ENCODE results near the gene NR2F6. TPM values are rescaled to one million over a fixed set of nuclear protein-coding genes. Genes with fewer than 3 reads are reported as not detected.

The NR2F6 gene
- total RNA-seq, 1 experiment from 2014 or later, result 134 TPM

GRCh38 chr19:17263712-17264640 lies 18.3 kb upstream of the NR2F6 start:
- H3K9ac ChIP-seq (ENCODE audit: extremely low read depth, insufficient read length, low read length), result peak overlapping the region; percentile 40
- peak overlapping the region; percentile 34 to 61; a peak in 4 of 5 replicates for H3K4me3 Mint-ChIP-seq
- H2AFZ ChIP-seq (ENCODE audit: low read length), result no peak overlapping the region

More at GRCh38 chr19:17263712-17264640, 18.3 kb upstream of the NR2F6 start:
- Histone ChIP-seq H3K4ac (ENCODE audit: low read depth, low read length) (peak overlapping the region; percentile 59), H3K18ac (ENCODE audit: insufficient read length, low read depth, low read length) (peak overlapping the region; percentile 72), H3K23me2 (ENCODE audit: insufficient read length, low read depth, low read length, poor library complexity, severe bottlenecking) (peaks cover 5% of the 10 kb centered on the region), H3K79me1 (ENCODE audit: insufficient read depth, low read depth, low read length, poor library complexity, severe bottlenecking) (peaks cover 10% of the 10 kb centered on the region), H3T11ph (ENCODE audit: low read length) (no peak overlapping the region), H3K4me1 (ENCODE audit: insufficient read depth, low read length) (peaks cover 4% of the 10 kb centered on the region; the same call in 1 of the 2 replicates), H3K14ac (ENCODE audit: insufficient read depth, low read length) (no peak overlapping the region), H3K79me2 (ENCODE audit: insufficient read depth, low read length) (no peaks in the 10 kb centered on the region), H2AK5ac (ENCODE audit: insufficient read length, low read length) (peak overlapping the region; percentile 25), H2BK15ac (ENCODE audit: low read depth, low read length) (no peak overlapping the region), H3K27ac (ENCODE audit: insufficient read length, low read depth, low read length) (peak overlapping the region; percentile 53), H3K56ac (ENCODE audit: insufficient read length, low read depth, low read length) (no peak overlapping the region), H2BK12ac (ENCODE audit: insufficient read length, low read depth, low read length) (peak overlapping the region; percentile 69), H4K5ac (ENCODE audit: insufficient read length, low read depth, low read length) (peak overlapping the region; percentile 34), H3K4me2 (ENCODE audit: insufficient read depth, insufficient read length, low read length) (peak overlapping the region; percentile 16), H3K23ac (ENCODE audit: insufficient read length, low read depth, low read length) (no peak overlapping the region), H2BK20ac (ENCODE audit: low read depth, low read length, poor library complexity, severe bottlenecking) (no peak overlapping the region), H2BK5ac (ENCODE audit: insufficient read length, low read length) (no peak overlapping the region), H4K91ac (ENCODE audit: insufficient read length, low read depth, low read length) (peak overlapping the region; percentile 78), H4K8ac (replicated peaks; ENCODE audit: insufficient read length, low read depth, low read length) (no peak overlapping the region), H2BK120ac (ENCODE audit: low read depth, low read length, poor library complexity, severe bottlenecking) (no peak overlapping the region), H3K27me3 (ENCODE audit: insufficient read depth, low read length) (no peaks in the 10 kb centered on the region), H4K20me1 (ENCODE audit: control insufficient read depth, insufficient read depth, insufficient read length) (no peaks in the 10 kb centered on the region), H3K9me3 (ENCODE audit: control insufficient read depth, low read depth, low read length) (peaks cover 10% of the 10 kb centered on the region)
- Mint-ChIP-seq H3K4me1 (peaks cover 18 to 33% of the 10 kb centered on the region in 2 experiments), H3K27ac (peak overlapping the region; percentile 95 to 99 (median 96)), H3K27me3 (ENCODE audit: low read depth) (peaks cover 1% of the 10 kb centered on the region), H3K36me3 (ENCODE audit: insufficient read depth in 1 of 3, low read depth in 3 of 3) (peaks cover 2 to 10% (median 4%) of the 10 kb centered on the region in 3 experiments; a peak in 6 of 7 replicates), H3K9me3 (no peaks in the 10 kb centered on the region; a peak in 1 of 5 replicates)
- TF ChIP-seq, protein P1, sequence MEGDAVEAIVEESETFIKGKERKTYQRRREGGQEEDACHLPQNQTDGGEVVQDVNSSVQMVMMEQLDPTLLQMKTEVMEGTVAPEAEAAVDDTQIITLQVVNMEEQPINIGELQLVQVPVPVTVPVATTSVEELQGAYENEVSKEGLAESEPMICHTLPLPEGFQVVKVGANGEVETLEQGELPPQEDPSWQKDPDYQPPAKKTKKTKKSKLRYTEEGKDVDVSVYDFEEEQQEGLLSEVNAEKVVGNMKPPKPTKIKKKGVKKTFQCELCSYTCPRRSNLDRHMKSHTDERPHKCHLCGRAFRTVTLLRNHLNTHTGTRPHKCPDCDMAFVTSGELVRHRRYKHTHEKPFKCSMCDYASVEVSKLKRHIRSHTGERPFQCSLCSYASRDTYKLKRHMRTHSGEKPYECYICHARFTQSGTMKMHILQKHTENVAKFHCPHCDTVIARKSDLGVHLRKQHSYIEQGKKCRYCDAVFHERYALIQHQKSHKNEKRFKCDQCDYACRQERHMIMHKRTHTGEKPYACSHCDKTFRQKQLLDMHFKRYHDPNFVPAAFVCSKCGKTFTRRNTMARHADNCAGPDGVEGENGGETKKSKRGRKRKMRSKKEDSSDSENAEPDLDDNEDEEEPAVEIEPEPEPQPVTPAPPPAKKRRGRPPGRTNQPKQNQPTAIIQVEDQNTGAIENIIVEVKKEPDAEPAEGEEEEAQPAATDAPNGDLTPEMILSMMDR (conservative IDR thresholded peaks at IDR 0.05), result no peak
- no CpG with 5 or more reads among the region's 23 CpGs for WGBS (ENCODE audit: extremely low coverage, insufficient read length, low lambda C conversion rate)
- no peak for DNase-seq

Data from H9 (cell line).